GM12874 (cell line): ENCODE measurements around the gene ZNF503.

Source experiments
- TF ChIP-seq, protein P1 (sequence below): IDR thresholded peaks from 2 replicates; pipeline ENCODE4 v1.5.1; 2011; ENCODE audit warnings: low read depth, mild to moderate bottlenecking, control low read depth, low read length, moderate library complexity; ENCODE audit not compliant: insufficient read depth

The ZNF503 gene

GRCh38 chr10:75405598-75406461 lies 4.3 kb upstream of the ZNF503 start:
- TF ChIP-seq, protein P1, sequence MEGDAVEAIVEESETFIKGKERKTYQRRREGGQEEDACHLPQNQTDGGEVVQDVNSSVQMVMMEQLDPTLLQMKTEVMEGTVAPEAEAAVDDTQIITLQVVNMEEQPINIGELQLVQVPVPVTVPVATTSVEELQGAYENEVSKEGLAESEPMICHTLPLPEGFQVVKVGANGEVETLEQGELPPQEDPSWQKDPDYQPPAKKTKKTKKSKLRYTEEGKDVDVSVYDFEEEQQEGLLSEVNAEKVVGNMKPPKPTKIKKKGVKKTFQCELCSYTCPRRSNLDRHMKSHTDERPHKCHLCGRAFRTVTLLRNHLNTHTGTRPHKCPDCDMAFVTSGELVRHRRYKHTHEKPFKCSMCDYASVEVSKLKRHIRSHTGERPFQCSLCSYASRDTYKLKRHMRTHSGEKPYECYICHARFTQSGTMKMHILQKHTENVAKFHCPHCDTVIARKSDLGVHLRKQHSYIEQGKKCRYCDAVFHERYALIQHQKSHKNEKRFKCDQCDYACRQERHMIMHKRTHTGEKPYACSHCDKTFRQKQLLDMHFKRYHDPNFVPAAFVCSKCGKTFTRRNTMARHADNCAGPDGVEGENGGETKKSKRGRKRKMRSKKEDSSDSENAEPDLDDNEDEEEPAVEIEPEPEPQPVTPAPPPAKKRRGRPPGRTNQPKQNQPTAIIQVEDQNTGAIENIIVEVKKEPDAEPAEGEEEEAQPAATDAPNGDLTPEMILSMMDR: no peak

DNA sequence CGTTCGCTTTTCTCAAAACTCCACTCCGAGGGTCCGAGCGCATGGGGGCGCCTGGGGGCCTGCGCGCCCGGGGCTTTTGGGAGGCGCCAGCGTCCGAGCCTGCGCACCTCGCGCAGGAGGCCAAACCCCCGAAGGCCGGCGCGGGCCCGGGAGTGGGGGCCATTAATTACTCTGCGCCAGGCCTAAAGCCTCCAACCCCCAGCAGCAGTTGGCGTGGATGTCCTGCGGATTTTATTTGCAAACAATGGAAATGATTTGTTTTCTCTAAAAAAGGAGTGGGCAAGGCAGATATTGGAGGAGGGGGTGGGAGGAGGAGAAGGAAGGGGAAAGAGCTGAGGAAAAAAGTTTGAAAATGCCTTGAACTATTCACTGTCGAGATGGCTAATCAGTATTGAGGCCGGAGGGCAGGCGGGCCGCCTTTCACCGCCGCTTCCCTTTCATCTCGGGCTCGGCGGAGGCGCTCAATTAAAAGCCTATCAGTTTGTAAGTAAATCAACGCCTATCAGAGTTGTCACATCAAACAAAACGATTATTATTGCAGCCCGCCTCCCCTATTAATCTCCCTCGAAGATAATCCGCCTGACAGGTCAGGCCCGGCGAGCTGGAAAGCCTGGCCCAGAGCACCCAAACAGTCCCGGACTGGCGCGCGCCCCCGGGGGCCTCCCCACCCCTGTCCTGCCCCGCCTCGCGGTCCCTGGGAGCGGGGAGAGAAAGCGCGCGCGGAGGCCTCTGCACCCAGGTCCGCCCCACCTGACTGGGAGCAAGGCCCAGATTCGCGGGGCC lies 3.4 kb upstream of the ZNF503 start:
- TF ChIP-seq, protein P1: no peak

DNA sequence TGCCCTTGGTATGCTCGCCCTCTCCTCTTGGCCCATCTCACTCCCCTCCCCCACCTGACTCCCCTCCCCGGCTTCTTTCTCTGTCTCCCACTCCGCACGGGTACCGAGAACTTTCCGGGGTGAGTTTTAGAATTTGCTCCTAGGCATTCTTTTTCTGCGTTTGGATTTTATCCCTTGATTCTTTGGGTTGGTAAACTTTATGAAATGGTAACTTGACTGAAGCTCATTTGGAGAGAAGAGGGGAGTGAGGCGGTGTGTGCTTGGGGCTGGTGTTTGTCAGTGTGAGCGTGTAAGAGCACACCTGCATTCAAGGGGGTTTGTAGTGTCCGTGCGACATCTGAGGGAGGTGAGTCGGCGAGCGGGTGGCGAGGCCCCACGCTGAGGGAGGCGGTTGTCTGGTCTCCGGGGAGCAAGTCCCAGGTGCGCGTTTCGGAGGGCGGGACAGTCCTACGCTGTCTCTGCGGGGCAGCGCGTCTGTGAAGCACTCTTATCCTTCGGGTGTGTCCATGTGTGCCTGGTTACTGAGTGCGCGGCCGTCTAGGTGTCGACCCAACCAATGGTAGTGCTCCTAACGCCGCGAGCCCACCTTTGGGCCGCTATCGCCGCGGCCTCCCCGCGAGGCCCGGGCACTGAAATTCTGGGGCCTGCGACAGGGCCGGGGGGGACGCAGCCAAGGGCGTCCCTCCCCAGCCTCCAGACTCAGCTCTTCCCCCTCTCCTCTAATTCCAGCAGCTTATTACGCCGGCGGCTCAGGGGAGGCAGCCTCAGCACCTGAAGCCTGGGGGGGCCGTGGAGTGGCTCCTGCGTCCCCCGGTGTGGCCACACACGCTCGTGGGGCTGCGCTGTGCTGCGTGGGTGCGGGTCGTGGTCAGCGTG lies 2.6 kb upstream of the ZNF503 start:
- TF ChIP-seq, protein P1: no peak

DNA sequence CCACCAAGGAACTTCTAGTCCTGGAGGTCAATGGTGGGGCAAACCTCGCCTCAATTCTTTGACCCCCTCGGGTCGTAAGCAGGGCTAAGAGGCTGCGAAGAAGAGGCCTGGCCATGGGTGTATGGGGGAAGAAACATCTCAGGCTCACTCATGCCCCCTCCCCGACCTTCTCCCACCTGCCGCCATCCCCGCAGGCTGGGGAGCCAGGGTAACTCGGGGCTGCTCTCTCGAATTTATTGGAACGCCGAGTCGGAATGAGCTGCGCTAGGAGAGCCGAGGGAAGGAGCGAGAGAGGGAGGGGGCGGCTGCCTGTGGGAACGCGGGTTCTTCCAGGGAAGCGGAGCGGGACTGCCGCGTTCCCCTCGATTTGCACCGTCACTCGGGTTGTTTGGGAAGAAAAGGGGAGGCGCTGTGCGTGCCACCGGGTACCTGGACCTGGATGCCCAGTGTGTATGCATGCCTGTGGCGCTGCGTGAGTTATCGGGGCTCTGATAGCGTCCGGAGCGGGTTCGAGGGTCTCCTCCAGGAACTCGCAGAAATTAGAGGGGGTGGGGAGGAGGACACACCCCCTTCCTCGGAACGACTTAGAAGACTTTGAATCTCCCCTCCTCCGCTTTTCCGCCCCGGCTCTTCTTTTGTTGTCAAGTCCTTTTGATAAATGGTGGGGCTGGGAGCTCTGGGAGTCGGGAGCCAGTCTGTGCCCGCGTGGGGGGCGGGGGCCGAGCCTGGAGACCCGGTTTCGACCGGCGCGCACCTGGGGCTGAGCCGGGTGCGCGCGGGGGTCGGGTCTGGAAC lies 1.8 kb upstream of the ZNF503 start:
- TF ChIP-seq, protein P1: no peak

DNA sequence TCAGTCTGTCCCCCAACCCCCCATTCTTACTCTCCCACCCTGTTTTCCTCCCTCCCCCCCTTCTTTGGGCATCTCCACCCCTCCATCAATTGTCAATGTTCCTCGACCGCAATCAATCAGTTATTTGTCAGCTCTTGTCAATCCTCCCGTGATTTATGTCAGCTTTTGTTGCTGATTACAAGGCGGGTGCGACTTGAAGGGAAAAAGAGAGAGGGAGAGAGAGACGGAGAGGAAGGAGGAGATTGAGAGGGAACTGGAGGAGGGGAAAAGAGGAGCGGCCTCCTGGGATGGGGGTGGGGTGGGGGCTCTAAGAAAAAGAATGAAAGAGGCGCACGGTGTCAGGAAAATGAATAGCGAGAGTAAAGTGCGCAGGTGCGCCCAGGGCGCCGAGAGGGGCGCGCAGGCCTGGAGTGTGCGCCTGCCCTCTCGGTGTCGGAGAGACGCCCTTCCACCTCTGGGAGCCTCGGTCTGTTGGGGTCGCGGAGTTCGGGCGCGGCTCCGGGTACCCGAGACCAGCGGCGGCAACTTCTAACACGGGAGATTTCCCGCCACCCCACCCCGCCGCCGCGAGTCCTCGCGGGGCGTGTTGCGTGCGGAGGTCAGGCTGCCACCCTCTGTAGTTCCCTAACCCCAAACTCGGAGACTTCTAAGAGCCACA lies 1.1 kb upstream of the ZNF503 start:
- TF ChIP-seq, protein P1: no peak

DNA sequence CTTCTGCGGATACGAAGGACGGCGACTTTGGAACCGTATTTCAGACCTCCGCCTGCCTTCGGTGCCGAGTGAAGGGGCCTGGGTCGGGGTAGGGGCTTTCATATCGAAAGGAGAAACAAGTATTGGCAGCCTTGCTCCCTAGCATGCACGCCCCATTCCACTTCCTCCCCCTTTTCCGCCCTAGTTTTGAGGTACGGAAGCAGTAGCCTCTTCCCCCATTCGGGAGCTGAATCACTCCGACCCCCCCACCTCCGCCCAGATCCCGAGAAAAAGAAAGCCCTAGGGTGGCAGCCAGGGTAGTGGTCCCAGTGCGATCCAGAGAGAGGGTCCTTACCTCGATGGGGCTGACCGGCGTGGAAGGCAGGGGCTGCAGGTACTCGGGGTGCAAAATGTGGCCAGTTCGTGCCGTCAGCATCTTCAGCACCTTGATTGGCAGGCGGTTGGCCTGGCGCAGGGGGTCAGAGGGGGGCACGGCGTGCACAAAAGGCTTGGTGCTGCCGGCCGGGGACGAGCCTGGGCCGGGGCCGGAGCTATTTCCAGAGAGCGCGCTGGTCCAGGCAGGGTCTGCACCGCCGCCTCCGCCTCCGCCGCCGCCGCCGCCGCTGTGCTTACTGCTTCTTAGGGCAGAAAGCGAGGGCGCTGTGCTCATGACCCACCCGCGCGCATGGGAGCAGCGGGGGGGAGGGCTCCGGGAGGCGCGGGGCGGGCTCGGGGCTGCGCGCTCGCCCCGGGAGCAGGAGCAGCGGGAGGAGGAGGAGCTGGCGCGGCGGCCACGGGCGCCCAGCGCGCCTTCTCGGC lies 594 bp downstream of the ZNF503 start:
- TF ChIP-seq, protein P1: no peak
